ENCODE data around the gene WFS1. TPM values are rescaled to one million over a fixed set of nuclear protein-coding genes. Genes with fewer than 3 reads are reported as not detected.

WFS1 gene
- total RNA-seq, 4 donors from 2014 or later, result 124 to 174 (median 132) TPM

- DNase-seq, result no peak
- 94 to 96% methylated on average over 26 to 43 of the region's 55 CpGs for WGBS, 2 donors
- intact Hi-C loops (cut with DNase I), result no loop called here
These were observed 32.2 kb downstream of the WFS1 start for GRCh38 chr4:6301732-6302442.

DNA sequence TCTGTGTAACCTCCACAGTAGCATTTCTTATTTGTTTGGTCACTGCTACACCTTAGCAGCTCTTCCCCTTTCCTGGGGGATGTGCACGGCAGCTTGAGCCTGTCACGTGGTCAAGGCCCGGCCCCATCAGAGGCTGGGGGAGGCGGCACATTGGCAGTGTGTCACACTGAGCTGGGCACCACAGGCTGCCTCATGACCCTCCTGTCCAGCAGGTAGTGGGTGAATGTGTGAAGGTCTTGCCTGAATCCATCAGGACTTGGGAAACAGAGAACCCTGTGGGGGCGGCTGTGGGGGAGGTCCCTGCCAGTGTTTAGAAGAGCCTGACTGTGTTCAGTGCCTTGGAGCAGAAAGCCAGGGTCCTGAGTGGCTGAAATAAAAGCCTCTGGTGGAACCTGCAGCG is 33.2 kb downstream of the WFS1 start:
- TF ChIP-seq CTCF (IDR thresholded peaks at IDR 0.05), result no peak
- TF ChIP-seq POLR2A (IDR thresholded peaks at IDR 0.05), result no peak
- intact Hi-C loops (cut with DNase I), result no loop called here
- H3K27ac ChIP-seq, result no peak overlapping the region
- H3K27me3 ChIP-seq, result no peaks in the 10 kb centered on the region
- H3K4me1 ChIP-seq, result no peaks in the 10 kb centered on the region
- no peak overlapping the region for H3K4me3 ChIP-seq (replicated peaks in 1 of 3)
- no peak for DNase-seq
- no peaks in the 10 kb centered on the region for H3K9me3 ChIP-seq
- peaks cover 36 to 52% of the 10 kb centered on the region in 2 donors for H3K36me3 ChIP-seq
- 89 to 94% methylated on average over 6 of the region's 6 CpGs for WGBS, 2 donors

More at GRCh38 chr4:6301732-6302442, 32.2 kb downstream of the WFS1 start:
- no peak overlapping the region for H3K27ac ChIP-seq
- TF ChIP-seq CTCF (IDR thresholded peaks at IDR 0.05) (no peak), POLR2A (IDR thresholded peaks at IDR 0.05) (no peak)
- H3K4me3 ChIP-seq (replicated peaks in 1 of 3), result no peak overlapping the region
- H3K27me3 ChIP-seq, result no peaks in the 10 kb centered on the region
- H3K9me3 ChIP-seq, result no peaks in the 10 kb centered on the region
- peaks cover 43 to 62% of the 10 kb centered on the region in 2 donors for H3K36me3 ChIP-seq
- H3K4me1 ChIP-seq, result no peaks in the 10 kb centered on the region

DNA sequence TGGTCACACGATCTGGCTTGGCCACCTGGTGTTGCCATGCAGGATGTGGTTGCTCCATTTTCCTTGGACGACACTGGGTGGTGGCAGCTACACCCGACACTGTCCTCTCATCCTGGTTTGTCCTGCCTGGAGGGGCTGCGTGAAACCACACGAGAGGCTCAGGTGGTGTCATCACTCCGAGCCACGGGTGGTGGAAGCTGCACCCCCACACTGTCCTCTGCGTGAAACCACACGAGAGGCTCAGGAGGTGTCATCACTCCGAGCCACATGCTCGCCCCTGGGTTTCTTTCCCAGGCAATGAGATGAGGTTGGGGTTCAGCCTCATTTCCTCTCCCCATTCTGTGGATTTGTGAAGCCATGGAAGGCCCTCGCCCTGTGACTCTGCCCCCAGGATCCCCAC is 34.3 kb downstream of the WFS1 start:
- no peaks in the 10 kb centered on the region for H3K27me3 ChIP-seq
- no peak overlapping the region for H3K27ac ChIP-seq
- WGBS, 2 donors, result 94 to 96% methylated on average over 10 to 12 of the region's 12 CpGs
- intact Hi-C loops (cut with DNase I), result no loop called here
- peaks cover 32 to 42% of the 10 kb centered on the region in 2 donors for H3K36me3 ChIP-seq
- H3K4me1 ChIP-seq, result peaks cover 0 to under 1% of the 10 kb centered on the region in 2 donors
- no peak for DNase-seq
- TF ChIP-seq POLR2A (IDR thresholded peaks at IDR 0.05), result no peak
- TF ChIP-seq CTCF (IDR thresholded peaks at IDR 0.05), result no peak
- no peak overlapping the region for H3K4me3 ChIP-seq (replicated peaks in 1 of 3)
- no peaks in the 10 kb centered on the region for H3K9me3 ChIP-seq

DNA sequence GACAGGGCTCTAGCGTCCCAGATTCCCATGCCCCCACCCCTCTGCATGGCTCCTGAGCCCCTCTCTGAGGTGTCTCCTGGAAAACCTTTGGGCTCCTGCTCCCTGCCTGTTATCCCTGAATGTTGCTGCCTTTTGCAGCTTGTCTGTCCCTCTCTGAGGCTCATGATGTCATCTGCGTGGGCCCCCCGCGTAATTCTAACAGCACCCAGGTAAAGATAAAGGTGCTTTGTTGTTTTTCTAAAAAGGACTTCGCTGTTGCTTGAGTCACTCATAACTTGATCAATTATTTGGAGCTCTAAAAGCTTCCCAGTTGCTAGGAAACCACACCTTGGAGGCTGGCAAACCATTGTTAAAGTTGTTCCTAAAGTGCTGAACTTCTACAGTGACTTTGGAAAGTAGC is 36.6 kb downstream of the WFS1 start:
- intact Hi-C loops (cut with DNase I), result no loop called here
- no peak for DNase-seq
- 82 to 91% methylated on average over 5 of the region's 5 CpGs for WGBS, 2 donors

More for the DNA sequence above, 36.6 kb downstream of the WFS1 start:
- Histone ChIP-seq H3K36me3 (peaks cover 20 to 29% of the 10 kb centered on the region in 2 donors), H3K9me3 (no peaks in the 10 kb centered on the region), H3K4me3 (replicated peaks in 1 of 3) (no peak overlapping the region), H3K27ac (no peak overlapping the region), H3K4me1 (peaks cover 5 to 9% of the 10 kb centered on the region in 2 donors), H3K27me3 (no peaks in the 10 kb centered on the region)
- TF ChIP-seq CTCF (IDR thresholded peaks at IDR 0.05), result no peak
- no peak for TF ChIP-seq POLR2A (IDR thresholded peaks at IDR 0.05)

All from thyroid gland (tissue), 4 donors.